Measurements from ENCODE around the gene KCNAB3.

Gene KCNAB3

DNA sequence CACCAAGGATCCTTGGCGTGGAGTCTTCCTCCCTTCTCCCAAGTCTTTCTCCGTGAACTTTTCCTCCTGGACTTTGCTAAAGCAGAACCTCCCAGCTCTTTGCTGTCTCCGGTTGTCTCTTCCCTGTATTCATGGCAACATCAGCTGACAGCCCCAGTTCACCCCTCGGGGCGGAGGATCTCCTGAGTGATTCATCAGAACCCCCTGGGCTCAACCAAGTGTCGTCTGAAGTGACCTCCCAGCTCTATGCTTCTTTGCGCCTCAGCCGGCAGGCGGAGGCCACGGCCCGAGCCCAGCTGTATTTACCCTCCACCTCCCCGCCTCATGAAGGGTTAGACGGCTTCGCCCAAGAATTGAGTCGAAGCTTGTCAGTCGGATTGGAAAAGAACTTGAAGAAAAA lies 3.3 kb upstream of the KCNAB3 start:
- TF ChIP-seq, protein P1, sequence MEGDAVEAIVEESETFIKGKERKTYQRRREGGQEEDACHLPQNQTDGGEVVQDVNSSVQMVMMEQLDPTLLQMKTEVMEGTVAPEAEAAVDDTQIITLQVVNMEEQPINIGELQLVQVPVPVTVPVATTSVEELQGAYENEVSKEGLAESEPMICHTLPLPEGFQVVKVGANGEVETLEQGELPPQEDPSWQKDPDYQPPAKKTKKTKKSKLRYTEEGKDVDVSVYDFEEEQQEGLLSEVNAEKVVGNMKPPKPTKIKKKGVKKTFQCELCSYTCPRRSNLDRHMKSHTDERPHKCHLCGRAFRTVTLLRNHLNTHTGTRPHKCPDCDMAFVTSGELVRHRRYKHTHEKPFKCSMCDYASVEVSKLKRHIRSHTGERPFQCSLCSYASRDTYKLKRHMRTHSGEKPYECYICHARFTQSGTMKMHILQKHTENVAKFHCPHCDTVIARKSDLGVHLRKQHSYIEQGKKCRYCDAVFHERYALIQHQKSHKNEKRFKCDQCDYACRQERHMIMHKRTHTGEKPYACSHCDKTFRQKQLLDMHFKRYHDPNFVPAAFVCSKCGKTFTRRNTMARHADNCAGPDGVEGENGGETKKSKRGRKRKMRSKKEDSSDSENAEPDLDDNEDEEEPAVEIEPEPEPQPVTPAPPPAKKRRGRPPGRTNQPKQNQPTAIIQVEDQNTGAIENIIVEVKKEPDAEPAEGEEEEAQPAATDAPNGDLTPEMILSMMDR (IDR thresholded peaks at IDR 0.05; ENCODE audit: low read depth, low read length) = no peak
- DNase-seq = peak; percentile 25
- H3K4me3 ChIP-seq (ENCODE audit: low read depth, low read length) = peak overlapping the region; percentile 82
- no peaks in the 10 kb centered on the region for H3K36me3 ChIP-seq
- H3K27me3 ChIP-seq = no peaks in the 10 kb centered on the region
- H3K9me3 ChIP-seq = no peaks in the 10 kb centered on the region
- no peaks in the 10 kb centered on the region for H3K4me1 ChIP-seq

DNA sequence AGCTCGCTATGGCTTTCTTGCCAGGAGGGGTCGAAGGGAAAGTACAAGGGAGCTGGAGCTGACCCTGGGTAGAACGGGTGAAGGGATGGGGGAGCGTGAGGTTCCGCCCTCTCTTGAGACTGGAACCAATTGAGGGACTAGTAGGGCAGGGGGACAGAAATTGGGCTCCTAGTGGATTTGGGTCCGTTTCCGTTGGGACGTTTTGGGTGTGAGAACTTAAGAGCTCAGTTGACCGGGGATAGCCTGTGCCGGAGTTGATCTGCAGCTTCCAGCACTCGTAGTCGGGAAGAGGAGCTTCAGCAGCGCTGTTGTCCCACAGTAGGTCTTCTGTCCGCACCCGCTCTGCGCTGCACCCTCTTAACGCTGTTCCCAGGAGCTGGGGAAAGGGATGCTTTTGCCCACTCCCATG lies 2.8 kb upstream of the KCNAB3 start:
- peak overlapping the region; percentile 82 for H3K4me3 ChIP-seq (ENCODE audit: low read depth, low read length)
- H3K27me3 ChIP-seq = no peaks in the 10 kb centered on the region
- no peaks in the 10 kb centered on the region for H3K36me3 ChIP-seq
- H3K4me1 ChIP-seq = no peaks in the 10 kb centered on the region
- DNase-seq = no peak
- TF ChIP-seq, protein P1 (IDR thresholded peaks at IDR 0.05; ENCODE audit: low read depth, low read length) = no peak
- no peaks in the 10 kb centered on the region for H3K9me3 ChIP-seq

DNA sequence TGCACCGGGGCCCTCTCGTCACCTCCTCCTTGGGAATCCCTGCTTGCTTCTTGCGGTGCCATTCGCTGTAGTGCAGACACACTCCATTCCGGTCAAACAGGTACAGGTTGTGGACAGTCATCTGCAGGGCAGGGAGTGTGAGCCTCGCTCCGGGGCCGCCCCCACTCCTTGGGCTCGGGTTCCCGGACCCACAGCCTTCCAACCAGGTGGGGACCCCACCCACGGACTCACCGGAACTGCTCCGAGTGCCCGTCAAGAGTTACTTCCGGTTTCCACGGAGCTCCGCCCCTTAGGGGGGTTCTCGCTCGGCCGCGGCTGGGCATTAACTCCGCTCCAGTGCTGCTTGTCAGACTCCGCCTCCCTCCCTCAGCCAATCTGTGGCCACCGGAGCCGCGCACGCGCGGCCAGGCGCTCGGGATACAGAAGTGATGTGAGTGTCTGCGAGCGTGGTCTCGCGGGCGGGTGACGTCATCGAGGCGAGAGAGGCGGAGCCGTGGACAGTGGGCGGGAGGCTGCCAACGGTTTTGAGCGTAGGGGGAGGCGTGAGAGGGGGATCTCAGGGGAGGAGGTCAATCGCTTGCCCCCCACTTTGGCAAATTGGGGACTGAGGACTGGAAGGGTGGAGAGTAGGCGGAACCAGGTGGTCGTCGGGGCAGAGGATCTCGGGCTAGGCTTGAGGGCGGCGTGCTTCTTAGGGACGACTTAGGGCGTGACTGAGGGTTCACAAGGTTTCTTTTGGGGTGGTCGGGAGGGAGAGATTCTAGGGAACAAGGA lies 2.2 kb upstream of the KCNAB3 start, which contains the start of the genes CNTROB and TRAPPC1:
CNTROB (plus strand) TSS at position 498 of the 774 bp plus-strand sequence. CDS start 874 bp downstream, outside the sequence.
TRAPPC1 (minus strand) TSS at position 238 of the 774 bp plus-strand sequence; CDS start at position 121, 117 bp downstream.
- Histone ChIP-seq H3K27me3 (no peaks in the 10 kb centered on the region), H3K36me3 (no peaks in the 10 kb centered on the region), H3K9me3 (no peaks in the 10 kb centered on the region), H3K4me3 (ENCODE audit: low read depth, low read length) (peak within 1 kb of the TSS; percentile 82), H3K4me1 (no peaks in the 10 kb centered on the region)
- DNase-seq = peak; percentile 96
- TF ChIP-seq, protein P1 (IDR thresholded peaks at IDR 0.05; ENCODE audit: low read depth, low read length) = no peak

DNA sequence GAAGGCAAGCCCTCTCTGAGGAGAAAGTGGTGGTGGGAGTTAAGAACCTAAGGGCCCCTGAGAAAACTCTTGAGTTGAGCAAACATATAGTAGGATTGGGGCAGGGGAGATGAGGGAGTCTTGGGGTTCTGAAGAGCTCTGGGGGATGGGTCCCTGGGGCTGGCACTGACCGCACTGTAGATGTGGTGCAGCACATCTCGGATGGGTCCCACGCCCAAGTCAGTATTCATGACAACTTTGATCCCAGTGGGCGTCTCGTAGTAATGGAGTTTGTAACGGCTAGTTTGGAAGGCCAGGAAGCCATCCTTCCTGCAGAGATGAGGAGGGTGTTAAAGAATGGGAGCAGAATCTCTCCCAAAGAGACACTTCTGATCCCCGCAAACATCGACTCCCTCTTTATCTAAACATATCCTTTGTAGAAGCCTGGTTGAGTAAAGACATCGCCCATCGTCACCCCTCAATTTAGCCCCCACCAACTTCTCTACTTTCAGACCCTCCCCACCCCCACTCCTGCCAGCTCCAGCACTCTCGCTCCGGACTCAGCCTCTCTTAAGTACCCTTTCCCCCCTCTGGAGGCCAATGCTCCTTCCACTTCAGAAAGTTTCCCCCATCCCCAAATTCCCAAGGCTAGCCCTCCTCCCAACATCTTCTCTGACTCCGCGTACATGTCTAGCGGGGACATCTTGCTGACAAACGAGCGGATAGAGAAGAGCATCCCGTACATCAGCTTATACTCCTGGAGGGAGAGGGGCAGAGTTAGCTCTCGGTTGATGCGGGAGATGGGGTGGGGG lies 1.4 kb upstream of the KCNAB3 start:
- Histone ChIP-seq H3K36me3 (no peaks in the 10 kb centered on the region), H3K4me3 (ENCODE audit: low read depth, low read length) (peak overlapping the region; percentile 82), H3K4me1 (no peaks in the 10 kb centered on the region), H3K27me3 (no peaks in the 10 kb centered on the region), H3K9me3 (no peaks in the 10 kb centered on the region)
- TF ChIP-seq, protein P1 (IDR thresholded peaks at IDR 0.05; ENCODE audit: low read depth, low read length) = no peak
- DNase-seq = no peak

DNA sequence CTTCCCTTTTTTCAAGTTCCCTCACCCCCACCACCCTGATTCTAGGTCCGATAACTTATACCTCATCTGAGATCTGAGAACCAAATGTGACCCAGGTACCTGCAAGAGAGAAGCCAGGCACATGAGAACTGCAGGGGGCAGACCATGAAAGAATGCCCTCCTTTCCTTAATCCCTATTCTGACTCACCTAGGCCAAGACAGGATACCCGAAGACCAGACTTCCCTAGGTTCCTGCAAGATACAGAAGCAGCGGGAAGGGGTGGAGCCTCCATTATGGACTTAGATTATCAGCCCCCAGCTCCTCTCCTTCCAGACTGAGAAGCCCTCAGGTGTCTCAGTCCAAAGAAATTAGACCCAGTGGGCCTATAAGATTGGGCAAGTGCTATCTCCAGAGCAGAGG lies 2.1 kb downstream of the KCNAB3 start:
- Histone ChIP-seq H3K36me3 (no peaks in the 10 kb centered on the region), H3K4me3 (ENCODE audit: low read depth, low read length) (no peak overlapping the region), H3K9me3 (no peaks in the 10 kb centered on the region), H3K4me1 (no peaks in the 10 kb centered on the region), H3K27me3 (no peaks in the 10 kb centered on the region)
- TF ChIP-seq, protein P1 (IDR thresholded peaks at IDR 0.05; ENCODE audit: low read depth, low read length) = no peak
- no peak for DNase-seq
